ENCODE measurements around the gene RTN4R. TPM values are rescaled to one million over a fixed set of nuclear protein-coding genes. Genes with fewer than 3 reads are reported as not detected.
"Not testable (repeated sequence)": the region's sequence is repeated elsewhere in the genome, so short reads cannot be mapped to it uniquely, and the experiment has no call there.

Gene RTN4R
- total RNA-seq, 4 donors from 2014 or later = 2.5 to 6.9 (median 3.6) TPM

GRCh38 chr22:20291604-20292063 lies 23.5 kb upstream of the RTN4R start:
- TF ChIP-seq CTCF (IDR thresholded peaks at IDR 0.05) (no peak), EP300 (IDR thresholded peaks at IDR 0.05) (no peak), POLR2A (IDR thresholded peaks at IDR 0.05) (no peak)
- Histone ChIP-seq H3K9me3 (no peaks in the 10 kb centered on the region), H3K36me3 (no peaks in the 10 kb centered on the region), H3K4me1 (no peaks in the 10 kb centered on the region), H3K27me3 (no peaks in the 10 kb centered on the region), H3K27ac (no peak overlapping the region), H3K4me3 (no peak overlapping the region)
- no peak for DNase-seq (ENCODE audit: low spot score in 2 of 2)
- 46 to 57% methylated on average over 10 to 11 of the region's 11 CpGs for WGBS, 2 donors

GRCh38 chr22:20291249-20291586 lies 23.1 kb upstream of the RTN4R start:
- no peaks in the 10 kb centered on the region for H3K36me3 ChIP-seq
- no peak overlapping the region for H3K27ac ChIP-seq
- TF ChIP-seq CTCF (IDR thresholded peaks at IDR 0.05) (no peak), POLR2A (IDR thresholded peaks at IDR 0.05) (no peak), EP300 (IDR thresholded peaks at IDR 0.05) (no peak)
- H3K9me3 ChIP-seq = no peaks in the 10 kb centered on the region
- 67 to 79% methylated on average over 2 of the region's 5 CpGs for WGBS, 2 donors
- H3K4me1 ChIP-seq = no peaks in the 10 kb centered on the region
- no peak overlapping the region for H3K4me3 ChIP-seq
- DNase-seq (ENCODE audit: low spot score in 2 of 2) = no peak
- no peaks in the 10 kb centered on the region for H3K27me3 ChIP-seq

DNA sequence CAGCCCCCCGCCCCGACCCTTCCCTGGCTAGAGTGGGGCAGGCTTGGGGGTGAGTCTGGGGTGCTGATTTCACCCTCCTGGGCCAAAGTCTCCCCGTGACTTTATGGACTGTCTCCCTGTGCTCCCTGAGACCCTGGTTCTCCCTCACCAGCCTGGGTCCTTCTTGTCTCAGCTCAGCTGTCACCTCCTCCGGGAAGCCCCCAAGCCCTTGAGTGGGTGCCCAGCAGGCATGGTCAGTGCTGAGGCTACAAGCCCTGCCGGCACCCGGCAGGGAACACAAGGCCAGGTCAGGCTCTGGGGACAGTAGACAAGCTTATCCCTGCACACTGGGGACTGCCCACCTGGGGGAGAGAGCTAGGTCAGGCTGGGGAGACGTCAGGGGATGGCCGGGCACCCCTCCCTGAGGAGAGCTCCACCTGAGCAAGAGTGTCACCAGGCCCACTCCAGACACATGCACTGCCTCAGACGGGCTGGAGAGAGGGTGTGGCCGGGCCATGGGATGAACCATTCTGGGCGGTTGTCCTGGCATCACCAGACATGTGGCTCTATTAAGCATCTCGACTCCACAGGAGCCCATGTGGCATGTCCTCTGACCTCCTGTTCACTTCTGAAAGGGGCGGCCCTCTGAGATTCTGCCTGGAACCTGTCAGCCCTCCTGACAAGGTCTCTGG lies 22.6 kb upstream of the RTN4R start:
- TF ChIP-seq CTCF (IDR thresholded peaks at IDR 0.05) (no peak), POLR2A (IDR thresholded peaks at IDR 0.05) (no peak), EP300 (IDR thresholded peaks at IDR 0.05) (no peak)
- no peak for DNase-seq (ENCODE audit: low spot score in 2 of 2)
- Histone ChIP-seq H3K27me3 (no peaks in the 10 kb centered on the region), H3K9me3 (no peaks in the 10 kb centered on the region), H3K4me1 (no peaks in the 10 kb centered on the region), H3K4me3 (no peak overlapping the region), H3K27ac (no peak overlapping the region), H3K36me3 (no peaks in the 10 kb centered on the region)
- 72 to 85% methylated on average over 9 to 12 of the region's 13 CpGs for WGBS, 2 donors

DNA sequence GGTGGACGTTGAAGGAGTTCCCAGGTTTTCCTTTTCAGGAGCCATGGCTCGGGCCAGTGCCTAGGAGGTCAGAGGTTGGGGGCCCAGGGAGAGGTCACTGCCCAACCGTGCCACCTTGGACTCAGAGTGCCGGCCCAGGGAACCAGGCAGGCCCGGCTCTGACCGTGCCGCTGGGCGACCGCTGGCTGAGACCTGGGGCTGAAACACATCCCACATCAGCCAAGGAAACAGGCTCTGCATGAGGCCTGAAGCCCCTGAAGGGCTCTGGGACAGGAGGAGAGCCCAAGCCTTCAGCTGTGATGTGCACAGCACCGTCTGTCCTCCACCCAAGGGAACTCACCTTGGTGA lies 21.9 kb upstream of the RTN4R start:
- H3K36me3 ChIP-seq = no peaks in the 10 kb centered on the region
- H3K4me3 ChIP-seq = no peak overlapping the region
- H3K27me3 ChIP-seq = no peaks in the 10 kb centered on the region
- H3K9me3 ChIP-seq = no peaks in the 10 kb centered on the region
- no peaks in the 10 kb centered on the region for H3K4me1 ChIP-seq
- TF ChIP-seq CTCF (IDR thresholded peaks at IDR 0.05) (no peak), POLR2A (IDR thresholded peaks at IDR 0.05) (no peak)
- no peak overlapping the region for H3K27ac ChIP-seq
- no peak for DNase-seq (ENCODE audit: low spot score in 2 of 2)
- 71 to 77% methylated on average over 10 of the region's 10 CpGs for WGBS, 2 donors

DNA sequence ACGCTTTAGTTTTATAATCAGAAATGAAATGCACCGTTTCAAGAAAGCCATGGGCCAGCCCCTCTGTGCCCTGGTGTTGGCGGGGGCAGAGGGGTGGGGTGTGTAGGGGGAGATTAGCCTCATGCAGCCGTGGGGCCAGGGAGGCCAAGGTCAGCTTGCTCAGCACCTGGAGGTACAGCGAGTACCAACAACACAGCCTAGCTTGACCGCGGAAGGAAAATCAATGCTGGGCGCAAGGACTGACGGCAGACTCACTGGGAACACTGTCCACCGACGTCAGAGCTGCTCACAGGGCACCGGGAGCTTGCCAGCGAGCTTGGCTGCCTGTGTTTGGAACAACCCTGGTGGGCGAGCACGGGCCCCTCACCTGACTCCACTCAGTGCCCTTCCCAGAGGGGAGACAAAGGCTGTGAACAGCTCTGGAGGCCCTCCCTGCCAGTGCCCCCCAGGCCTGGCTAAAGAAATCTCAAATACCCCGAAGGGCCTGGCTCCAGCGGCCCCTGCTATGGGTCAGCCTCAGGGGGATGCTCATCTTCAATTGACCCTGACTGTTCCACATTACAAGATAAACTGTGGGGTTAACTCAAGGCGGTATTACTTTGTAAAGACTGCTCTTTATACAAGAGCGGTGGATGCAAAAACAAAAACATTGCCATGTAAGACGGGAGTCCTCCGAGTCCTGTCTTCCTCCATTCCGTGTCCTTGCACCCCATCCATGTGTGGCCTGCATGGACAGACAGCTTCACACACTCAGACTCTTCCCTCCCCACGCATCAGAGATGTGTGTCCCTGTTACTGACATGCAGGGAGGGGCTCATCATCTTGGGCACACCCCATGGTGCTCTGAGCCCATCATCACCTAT lies 21.3 kb upstream of the RTN4R start:
- not testable (repeated sequence) for H3K4me3 ChIP-seq; H3K4me1 ChIP-seq; H3K27ac ChIP-seq; H3K27me3 ChIP-seq; DNase-seq (ENCODE audit: low spot score in 2 of 2); H3K36me3 ChIP-seq; H3K9me3 ChIP-seq
- 67 to 82% methylated on average over 11 to 17 of the region's 23 CpGs for WGBS, 2 donors

- not testable (repeated sequence) for H3K27me3 ChIP-seq; DNase-seq (ENCODE audit: low spot score in 2 of 2); H3K4me3 ChIP-seq; H3K9me3 ChIP-seq; H3K36me3 ChIP-seq; H3K27ac ChIP-seq; H3K4me1 ChIP-seq
- 58 to 65% methylated on average over 7 to 9 of the region's 20 CpGs for WGBS, 2 donors
These were observed 18.8 kb upstream of the RTN4R start for GRCh38 chr22:20286784-20287423.

DNA sequence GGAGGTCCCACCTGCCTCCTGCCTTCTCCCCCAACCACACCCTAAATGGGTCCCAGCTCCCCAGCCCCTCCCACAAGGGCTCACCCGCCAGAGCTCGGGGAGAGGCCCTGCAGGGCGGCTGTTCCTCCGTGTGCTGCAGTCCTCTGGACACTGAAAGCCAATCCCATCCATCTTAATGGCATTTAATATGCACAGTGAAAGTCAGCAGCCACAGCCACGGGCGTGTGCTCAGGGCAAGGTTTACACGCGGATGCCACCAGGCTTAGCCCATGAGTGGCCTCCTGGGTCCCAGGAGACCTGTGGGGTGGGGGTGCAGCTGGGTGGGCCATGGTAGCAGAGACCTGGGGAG lies 18.2 kb upstream of the RTN4R start:
- not testable (repeated sequence) for H3K4me1 ChIP-seq; H3K4me3 ChIP-seq; H3K9me3 ChIP-seq; H3K27me3 ChIP-seq; H3K36me3 ChIP-seq; DNase-seq (ENCODE audit: low spot score in 2 of 2); H3K27ac ChIP-seq
- 36 to 38% methylated on average over 8 of the region's 8 CpGs for WGBS, 2 donors

All from tibial nerve (tissue), 4 donors.